HAP-1 (cell line): ENCODE results near the gene SEMA5B.

Source experiments
- DNase-seq, 2 experiments: peaks; one replicate each; pipeline ENCODE4 v3.0.0-alpha.2; 2016 to 2020; ENCODE audit warnings: low spot score in 2 of 2
- H3K27me3 ChIP-seq: fragments of 250-450 bp; sonication (Bioruptor Pico); 2 replicates; pipeline ENCODE4 v1.5.1; 2020; ENCODE audit warnings: low read depth, mild to moderate bottlenecking, moderate library complexity
- H3K36me3 ChIP-seq: fragments of 250-450 bp; sonication (Bioruptor Pico); replicated peaks from 2 replicates; pipeline ENCODE4 v1.5.1; 2020; ENCODE audit warnings: mild to moderate bottlenecking
- H3K4me1 ChIP-seq: fragments of 250-450 bp; sonication (Bioruptor Pico); 2 replicates; pipeline ENCODE4 v1.5.1; 2020; ENCODE audit warnings: mild to moderate bottlenecking
- H3K4me3 ChIP-seq: fragments of 250-450 bp; sonication (Bioruptor Pico); 2 replicates; pipeline ENCODE4 v1.5.1; 2020; ENCODE audit warnings: mild to moderate bottlenecking, moderate library complexity
- H3K9me3 ChIP-seq: fragments of 250-450 bp; sonication (Bioruptor Pico); 2 replicates; pipeline ENCODE4 v1.5.1; 2020; ENCODE audit warnings: mild to moderate bottlenecking, moderate library complexity
- in situ Hi-C: fragments of 300-500 bp; cut with MboI; formaldehyde crosslinking; loops from 3 replicates; pipeline ENCODE4 v1.14.3; 2020; ENCODE audit warnings: low sequenced_read_pairs, inconsistent platforms, mixed read lengths

The SEMA5B gene

GRCh38 chr3:122868322-122868721 lies 159.2 kb downstream of the SEMA5B start:
- no peak for DNase-seq
- Histone ChIP-seq H3K4me1 (no peaks in the 10 kb centered on the region), H3K4me3 (no peak overlapping the region), H3K36me3 (no peaks in the 10 kb centered on the region), H3K9me3 (no peaks in the 10 kb centered on the region), H3K27me3 (no peaks in the 10 kb centered on the region)
- in situ Hi-C loops = no loop called here

- Histone ChIP-seq H3K4me1 (no peaks in the 10 kb centered on the region), H3K27me3 (no peaks in the 10 kb centered on the region), H3K36me3 (no peaks in the 10 kb centered on the region), H3K9me3 (no peaks in the 10 kb centered on the region), H3K4me3 (no peak overlapping the region)
- in situ Hi-C loops = no loop called here
- no peak for DNase-seq
Measured at GRCh38 chr3:122864498-122864897, 163.1 kb downstream of the SEMA5B start.

GRCh38 chr3:122862381-122862780 lies 165.2 kb downstream of the SEMA5B start:
- H3K27me3 ChIP-seq = no peaks in the 10 kb centered on the region
- in situ Hi-C loops = no loop called here
- no peaks in the 10 kb centered on the region for H3K36me3 ChIP-seq
- no peaks in the 10 kb centered on the region for H3K4me1 ChIP-seq
- no peak overlapping the region for H3K4me3 ChIP-seq
- no peak for DNase-seq
- no peaks in the 10 kb centered on the region for H3K9me3 ChIP-seq
